Activated gamma-delta T cell treated with anti-CD3 and anti-CD28 coated beads, Interleukin-2, amount 50 U/mL, for 16 hours (primary cell): ENCODE data around the gene ARHGAP35.
"Not testable (repeated sequence)": the region's sequence is repeated elsewhere in the genome, so short reads cannot be mapped to it uniquely, and the experiment has no call there.

Experiments
- DNase-seq: peaks from one replicate; pipeline ENCODE4 v3.0.0-alpha.2; 2020; ENCODE audit warnings: low read depth

Gene ARHGAP35

DNA sequence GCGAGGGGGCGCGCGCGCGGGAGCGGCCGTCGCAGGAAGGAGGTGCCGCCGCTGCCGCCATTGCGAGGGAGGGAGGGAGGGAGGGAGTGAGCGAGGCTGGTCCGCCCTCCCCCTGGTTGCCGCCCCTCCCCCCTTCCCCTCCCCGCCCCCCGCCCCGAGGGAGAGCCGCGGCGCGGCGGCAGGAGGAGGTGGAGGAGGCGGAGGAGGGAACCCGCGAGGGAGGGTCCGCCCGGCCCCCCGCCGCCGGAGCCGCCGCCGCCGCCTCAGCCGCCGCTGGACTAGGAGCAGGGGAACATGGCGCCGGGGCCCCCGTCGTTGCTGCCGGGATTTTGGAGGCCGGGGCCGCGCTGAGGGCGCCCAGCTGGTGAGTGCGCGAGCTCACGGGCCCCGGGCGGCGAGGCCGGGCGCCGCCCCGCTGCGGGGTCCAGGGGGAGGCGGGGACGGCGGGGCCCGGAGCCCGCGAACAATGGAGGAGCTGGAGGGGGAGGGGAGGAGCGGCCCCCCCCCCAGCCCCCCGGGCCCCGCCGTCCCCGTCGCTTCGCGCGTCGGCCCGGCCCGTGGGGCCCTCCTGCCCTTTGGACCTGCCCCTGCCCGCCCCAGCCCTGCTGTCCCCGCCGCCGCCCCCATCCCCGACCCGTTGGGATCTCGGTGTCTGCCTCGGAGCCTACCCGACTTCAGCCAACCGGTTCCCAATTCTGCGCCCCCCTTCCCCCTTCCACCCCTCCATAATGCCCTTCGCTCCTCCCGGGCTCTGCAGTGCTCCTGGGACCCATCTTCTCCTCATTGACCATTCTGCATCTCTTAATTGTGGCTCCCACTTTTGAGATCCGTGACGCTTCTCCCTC, at the start of gene ARHGAP35:
Gene ARHGAP35, plus strand, starts transcription at position 152 of the 845 bp plus-strand sequence. CDS start 57,679 bp downstream, outside the sequence.
- no peak for DNase-seq

- no peak for DNase-seq
Observed at GRCh38 chr19:46812977-46813838, 47.6 kb upstream of the ARHGAP35 start.

DNA sequence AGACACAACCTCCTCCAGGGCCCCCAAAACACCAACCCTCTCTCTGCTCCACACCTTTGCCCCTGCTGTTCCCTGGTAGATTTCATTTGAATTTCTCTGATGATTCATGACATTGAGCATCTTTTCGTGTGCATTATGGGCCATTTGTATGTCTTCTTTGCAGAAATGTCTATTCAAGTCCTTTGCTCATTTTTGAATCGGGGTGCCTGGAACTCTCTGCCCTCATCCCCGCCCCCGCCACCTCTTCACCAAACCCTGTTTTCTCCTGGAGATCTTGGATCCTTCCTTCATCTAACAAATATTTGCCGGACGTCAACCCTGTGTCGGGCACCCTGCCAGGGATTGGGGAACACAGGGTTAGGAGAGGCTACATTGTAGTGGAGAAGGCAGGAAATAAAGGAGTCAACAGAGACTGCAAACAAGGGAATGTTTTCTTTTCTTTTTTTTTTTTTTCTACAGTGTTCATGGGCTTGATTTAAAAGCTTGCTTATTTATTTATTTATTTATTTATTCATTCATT, 46.9 kb upstream of the ARHGAP35 start:
- no peak for DNase-seq

- no peak for DNase-seq
Observed at GRCh38 chr19:46815833-46816627, 44.8 kb upstream of the ARHGAP35 start.

- DNase-seq, result no peak
Observed at GRCh38 chr19:46818812-46819211, 42.0 kb upstream of the ARHGAP35 start.

DNA sequence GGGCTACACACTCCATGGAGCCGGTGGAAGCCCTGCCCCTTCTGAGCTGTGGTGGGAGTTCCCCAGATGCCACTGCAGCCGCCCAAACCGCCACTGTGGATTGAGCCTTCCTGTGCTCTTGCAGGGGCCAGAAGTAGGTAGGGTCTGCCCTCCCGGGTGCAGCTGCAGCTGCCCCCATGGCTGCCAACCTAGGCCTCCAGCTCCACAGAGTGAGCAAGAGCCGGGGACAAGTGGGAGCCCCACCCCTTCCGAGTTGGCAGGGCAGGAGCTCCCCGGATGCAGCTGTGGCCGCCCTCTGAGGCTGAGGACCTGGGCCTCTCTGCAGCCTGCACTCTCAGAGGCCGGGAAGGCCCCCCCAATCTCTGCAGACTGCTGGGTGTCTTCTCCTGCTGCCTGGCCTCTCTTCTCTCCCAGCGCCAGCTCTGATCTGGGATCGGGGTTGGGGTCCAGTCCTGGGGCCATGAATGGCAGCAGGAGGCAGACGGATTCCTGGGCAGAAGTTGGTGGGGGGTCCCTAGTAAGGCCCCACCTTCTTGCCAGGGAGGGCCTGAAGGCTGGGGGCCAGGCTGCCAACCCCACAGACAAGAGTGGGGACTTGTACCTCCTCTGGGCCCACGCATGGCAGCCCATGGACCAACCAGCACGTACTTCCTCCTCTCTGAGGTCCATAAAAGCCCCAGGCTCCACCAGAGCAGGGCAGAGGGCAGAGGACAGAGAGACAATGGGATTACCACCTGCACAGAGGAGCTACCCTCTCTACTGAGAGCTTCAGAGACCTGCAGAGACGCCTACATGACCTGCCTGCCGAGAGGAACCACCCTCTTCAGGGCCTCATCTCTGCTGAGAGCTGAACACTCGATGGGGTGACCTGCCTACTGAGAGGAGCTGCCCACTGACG, 39.0 kb upstream of the ARHGAP35 start:
- DNase-seq, result peak; percentile 40

- not testable (repeated sequence) for DNase-seq
Observed at GRCh38 chr19:46822410-46822787, 38.4 kb upstream of the ARHGAP35 start.

GRCh38 chr19:46823049-46823448, 37.7 kb upstream of the ARHGAP35 start:
- DNase-seq, result no peak

GRCh38 chr19:46824890-46825730, 35.7 kb upstream of the ARHGAP35 start:
- DNase-seq, result no peak

GRCh38 chr19:46825731-46826055, 35.1 kb upstream of the ARHGAP35 start:
- no peak for DNase-seq

DNA sequence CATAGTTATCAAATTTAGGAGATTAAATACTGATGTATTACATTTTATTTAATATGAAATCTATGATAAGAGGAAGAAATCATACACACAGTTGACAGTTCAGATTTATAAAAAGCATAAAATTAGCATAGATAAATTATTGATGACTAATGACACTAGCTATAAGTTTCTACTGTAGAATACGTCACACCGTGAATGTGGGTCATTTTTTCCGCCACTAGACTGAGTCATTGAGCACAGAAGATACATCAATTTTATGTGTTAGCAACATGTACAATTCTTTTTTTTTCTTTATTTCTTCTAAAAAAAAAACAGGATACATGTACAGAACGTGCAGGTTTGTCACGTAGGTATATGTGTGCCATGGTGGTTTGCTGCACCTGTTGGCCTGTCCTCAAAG, 32.3 kb upstream of the ARHGAP35 start:
- no peak for DNase-seq

- no peak for DNase-seq
Observed at GRCh38 chr19:46830864-46831263, 29.9 kb upstream of the ARHGAP35 start.

DNA sequence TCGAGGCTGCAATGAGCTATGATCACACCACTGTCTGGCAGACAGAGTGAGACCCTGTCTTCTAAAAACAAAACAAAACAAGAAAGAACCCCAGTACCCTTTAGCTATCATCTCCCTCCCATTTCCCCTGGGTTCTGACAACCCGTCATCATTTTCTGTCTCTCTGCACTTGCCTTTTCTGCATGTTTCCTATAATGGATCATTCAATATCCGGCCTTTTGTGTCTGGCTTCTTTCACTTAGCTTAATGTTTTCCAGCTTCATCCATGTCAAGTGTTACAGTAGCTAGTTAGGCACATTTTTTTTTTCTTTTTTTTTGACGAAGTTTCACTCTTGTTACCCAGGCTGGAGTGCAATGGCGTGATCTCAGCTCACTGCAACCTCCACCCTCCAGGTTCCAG, 26.7 kb upstream of the ARHGAP35 start:
- no peak for DNase-seq

DNA sequence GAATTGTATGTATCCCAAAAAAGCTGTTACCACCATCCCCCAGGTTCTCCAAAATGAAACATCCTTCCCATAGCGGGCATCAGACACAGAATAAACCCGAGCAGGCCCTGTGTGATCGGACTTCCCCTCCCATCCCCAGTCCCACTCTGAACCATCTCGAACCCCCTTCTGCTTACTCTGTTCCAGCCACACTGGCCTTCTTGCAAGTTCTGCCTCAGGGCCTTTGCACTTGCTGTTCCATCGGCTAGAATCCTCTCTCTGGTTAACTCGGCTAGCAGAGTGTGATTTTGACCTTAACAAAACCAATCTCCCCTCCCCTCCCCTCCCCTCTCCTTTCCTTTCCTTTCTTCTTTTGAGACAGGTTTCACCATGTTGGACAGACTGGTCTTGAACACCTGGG, 25.8 kb upstream of the ARHGAP35 start:
- no peak for DNase-seq

GRCh38 chr19:46838160-46838559, 22.6 kb upstream of the ARHGAP35 start:
- no peak for DNase-seq

DNA sequence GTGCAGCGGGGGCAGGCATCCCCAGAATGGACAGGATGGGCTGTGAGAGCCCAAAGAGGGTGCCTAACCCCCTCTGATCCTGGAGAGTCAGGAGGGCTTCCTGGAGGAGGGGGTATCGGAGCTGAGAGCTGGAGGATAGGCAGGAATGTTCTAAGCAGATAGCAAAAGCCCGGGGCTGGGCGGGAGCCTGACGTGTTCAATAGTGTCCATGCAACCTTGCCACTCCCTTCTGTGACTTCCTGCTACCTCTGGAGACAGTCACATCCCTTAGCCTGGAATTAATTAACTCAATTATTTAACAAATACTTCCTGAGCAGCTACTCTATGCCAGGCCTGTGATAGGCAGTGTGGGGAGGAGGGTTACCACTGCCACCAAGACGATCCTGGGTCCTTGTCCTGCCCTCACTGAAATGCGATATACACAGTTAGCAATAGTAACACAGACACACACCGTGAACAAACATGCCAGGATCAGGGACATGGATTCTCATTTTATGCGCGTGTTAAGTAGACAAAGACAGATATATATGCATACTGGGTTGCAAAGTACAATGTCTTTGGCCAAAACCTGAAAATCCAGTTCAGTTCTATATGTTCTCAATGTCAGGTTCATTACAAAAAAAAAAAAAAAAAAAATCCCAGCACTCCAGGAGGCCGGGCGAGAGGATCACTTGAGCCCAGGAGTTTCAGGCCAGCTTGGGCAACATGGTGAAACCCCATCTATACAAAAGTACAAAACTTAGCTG, 20.9 kb upstream of the ARHGAP35 start:
- no peak for DNase-seq

DNA sequence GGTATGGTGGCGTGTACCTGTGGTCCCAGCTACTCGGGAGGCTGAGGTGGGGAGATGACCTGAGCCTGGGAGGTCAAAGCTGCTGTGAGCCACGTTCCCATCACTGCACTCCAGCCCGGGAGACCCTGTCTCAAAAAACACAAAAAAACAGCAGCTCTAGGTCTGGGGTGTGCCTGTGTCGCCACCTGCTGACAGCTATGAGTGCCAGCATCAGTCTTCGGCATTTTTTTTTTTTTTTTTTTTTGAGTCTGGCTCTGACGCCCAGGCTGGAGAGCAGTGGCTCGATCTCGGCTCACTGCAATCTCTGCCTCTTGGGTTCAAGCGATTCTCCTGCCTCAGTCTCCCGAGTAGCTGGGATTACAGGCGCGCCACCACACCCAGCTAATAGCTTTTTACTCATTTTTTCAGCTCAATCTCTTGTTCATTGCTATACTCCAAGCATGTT, 20.3 kb upstream of the ARHGAP35 start:
- no peak for DNase-seq

DNA sequence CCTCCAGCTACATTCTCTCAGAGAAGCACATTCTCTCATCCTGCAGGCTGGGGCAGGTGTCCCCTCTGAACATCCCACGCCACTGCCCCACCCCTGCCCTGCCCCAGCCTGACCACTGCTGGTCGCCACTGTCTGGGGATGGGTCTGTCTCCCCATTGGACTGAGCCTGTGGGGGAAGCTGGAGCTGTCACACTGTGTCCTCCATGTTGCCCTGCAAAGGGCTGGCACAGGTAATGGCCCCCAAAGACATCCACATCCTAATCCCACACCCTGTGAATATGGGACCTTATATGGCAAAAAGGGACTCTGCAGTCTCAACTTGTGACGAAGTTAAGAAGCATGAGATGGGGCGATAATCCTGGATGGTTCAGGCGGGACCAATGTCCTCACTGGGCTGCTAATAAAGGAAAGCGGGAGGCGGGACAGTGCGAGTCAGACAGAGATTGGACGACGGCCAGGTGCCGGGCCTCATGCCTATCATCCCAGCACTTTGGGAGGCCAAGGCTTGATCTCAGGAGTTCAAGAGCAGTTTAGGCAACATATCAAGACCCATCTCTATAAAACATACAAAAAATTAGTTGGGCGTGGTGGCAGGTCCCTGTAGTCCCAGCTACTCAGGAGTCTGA, 19.2 kb upstream of the ARHGAP35 start:
- DNase-seq, result no peak

DNA sequence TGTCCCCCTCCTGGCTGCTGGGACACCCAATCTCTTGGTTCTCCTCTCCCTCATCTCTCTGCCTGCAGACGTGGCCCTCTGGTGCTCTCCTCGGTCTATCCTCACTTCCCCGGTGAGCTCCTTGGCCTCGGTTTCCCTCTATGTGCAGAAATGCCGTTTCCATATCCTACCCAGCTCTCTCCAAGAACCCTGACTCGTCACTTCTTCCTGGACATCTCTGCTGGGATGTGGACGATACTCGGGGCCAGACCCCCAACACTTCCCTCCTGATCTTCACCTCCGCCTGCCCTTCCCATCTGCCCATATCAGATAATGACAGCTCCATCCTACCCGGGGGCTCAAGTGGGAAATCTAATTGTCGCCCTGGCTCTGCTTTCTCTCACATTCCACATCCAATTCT, 18.0 kb upstream of the ARHGAP35 start:
- DNase-seq, result no peak
